AG04450 (cell line): ENCODE results near the gene PRKAA2. TPM values are rescaled to one million over a fixed set of nuclear protein-coding genes. Genes with fewer than 3 reads are reported as not detected.

Experiments
- CTCF ChIA-PET: fragments of 300-600, 350-600 bp; formaldehyde crosslinking; extraction: SDS; loops from one replicate; lab custom pipeline; 2022; ENCODE audit warnings: antibody characterized with exemption, inconsistent platforms; lab: Charles Lee
- POLR2A ChIA-PET: fragments of 350-600 bp; formaldehyde crosslinking; extraction: SDS; loops from one replicate; lab custom pipeline; 2021; ENCODE audit warnings: antibody characterized with exemption, inconsistent platforms; lab: Yijun Ruan, JAX
- DNase-seq: peaks from one replicate; pipeline ENCODE4 v3.0.0-alpha.2; 2011; ENCODE audit warnings: low read depth, low spot score
- H3K27ac ChIP-seq: one replicate; pipeline ENCODE4 v1.5.1; 2012; ENCODE audit warnings: low read depth, low read length, control low read depth
- H3K27me3 ChIP-seq: one replicate; pipeline ENCODE4 v1.6.0; 2012; ENCODE audit warnings: low read length; ENCODE audit not compliant: control insufficient read depth, insufficient read depth
- H3K4me3 ChIP-seq: 2 replicates; pipeline ENCODE4 v1.5.1; 2011; ENCODE audit warnings: mild to moderate bottlenecking, low read depth, low read length, control low read depth
- H3K9me3 ChIP-seq: 2 replicates; pipeline ENCODE4 v1.5.1; 2012; ENCODE audit warnings: low read length; ENCODE audit not compliant: control insufficient read depth, insufficient read depth
- CTCF ChIP-seq: IDR thresholded peaks from 2 replicates; pipeline ENCODE4 v1.5.1; 2011; ENCODE audit warnings: low read depth, low read length, control low read depth, inconsistent platforms
- polyA plus RNA-seq: library from polyadenylated mRNA; depleted of rRNA; stranded (reverse); fragments of >200 nt; gene quantifications from 2 replicates; pipeline ENCODE4 v1.2.3, GENCODE V29; 2011

The PRKAA2 gene
- polyA plus RNA-seq, 1 experiment: 4.7 TPM

GRCh38 chr1:56696663-56697062 lies 51.5 kb downstream of the PRKAA2 start:
- Histone ChIP-seq H3K27me3 (no peaks in the 10 kb centered on the region), H3K9me3 (peaks cover 3% of the 10 kb centered on the region; the same call in 1 of the 2 replicates), H3K4me3 (no peak overlapping the region), H3K27ac (no peak overlapping the region)
- TF ChIP-seq CTCF: no peak
- DNase-seq: no peak
- CTCF ChIA-PET: interaction anchor here (0.6 to 2.3 kb wide), 3 partner anchors 12 to 51 kb away, joined by 3 to 6 read pairs (median 3); no protein-coding TSS in a partner anchor
- POLR2A ChIA-PET: no interaction called here

- no peak for TF ChIP-seq CTCF
- ChIA-PET POLR2A (no interaction called here), CTCF (no interaction called here)
- Histone ChIP-seq H3K27me3 (no peaks in the 10 kb centered on the region), H3K4me3 (no peak overlapping the region), H3K9me3 (peaks cover 6% of the 10 kb centered on the region; the same call in 1 of the 2 replicates), H3K27ac (no peak overlapping the region)
- DNase-seq: no peak
Observed at GRCh38 chr1:56703747-56704146, 58.6 kb downstream of the PRKAA2 start.

- POLR2A ChIA-PET: no interaction called here
- CTCF ChIA-PET: no interaction called here
- no peak overlapping the region for H3K27ac ChIP-seq
- H3K27me3 ChIP-seq: no peaks in the 10 kb centered on the region
- H3K4me3 ChIP-seq: no peak overlapping the region
- no peak for TF ChIP-seq CTCF
- no peak for DNase-seq
- H3K9me3 ChIP-seq: peaks cover 2% of the 10 kb centered on the region; the same call in 1 of the 2 replicates
Observed at GRCh38 chr1:56707379-56707778, 62.3 kb downstream of the PRKAA2 start.

GRCh38 chr1:56709269-56709880 lies 64.3 kb downstream of the PRKAA2 start:
- Histone ChIP-seq H3K27ac (no peak overlapping the region), H3K9me3 (no peaks in the 10 kb centered on the region), H3K27me3 (no peaks in the 10 kb centered on the region), H3K4me3 (no peak overlapping the region)
- peak; percentile 57 for TF ChIP-seq CTCF
- ChIA-PET CTCF (interaction anchor here (0.6 to 3.5 kb wide), 34 partner anchors 9 to 1863 kb away, joined by 3 to 41 read pairs (median 4); no protein-coding TSS in a partner anchor), POLR2A (no interaction called here)
- peak; percentile 29 for DNase-seq

GRCh38 chr1:56709995-56710394 lies 64.9 kb downstream of the PRKAA2 start:
- no peaks in the 10 kb centered on the region for H3K27me3 ChIP-seq
- ChIA-PET CTCF (interaction anchor here (0.6 to 3.5 kb wide), 22 partner anchors 11 to 1862 kb away, joined by 3 to 41 read pairs (median 4); no protein-coding TSS in a partner anchor), POLR2A (no interaction called here)
- no peak overlapping the region for H3K4me3 ChIP-seq
- no peak for DNase-seq
- no peak overlapping the region for H3K27ac ChIP-seq
- TF ChIP-seq CTCF: no peak
- no peaks in the 10 kb centered on the region for H3K9me3 ChIP-seq
